IPS-11a (cell line): ENCODE results near the gene POR.

Experiments used
- H3K4me3 ChIP-seq: one replicate; pipeline ENCODE4 v1.5.1; 2013; ENCODE audit warnings: low read depth, low read length, control low read depth

Gene POR

DNA sequence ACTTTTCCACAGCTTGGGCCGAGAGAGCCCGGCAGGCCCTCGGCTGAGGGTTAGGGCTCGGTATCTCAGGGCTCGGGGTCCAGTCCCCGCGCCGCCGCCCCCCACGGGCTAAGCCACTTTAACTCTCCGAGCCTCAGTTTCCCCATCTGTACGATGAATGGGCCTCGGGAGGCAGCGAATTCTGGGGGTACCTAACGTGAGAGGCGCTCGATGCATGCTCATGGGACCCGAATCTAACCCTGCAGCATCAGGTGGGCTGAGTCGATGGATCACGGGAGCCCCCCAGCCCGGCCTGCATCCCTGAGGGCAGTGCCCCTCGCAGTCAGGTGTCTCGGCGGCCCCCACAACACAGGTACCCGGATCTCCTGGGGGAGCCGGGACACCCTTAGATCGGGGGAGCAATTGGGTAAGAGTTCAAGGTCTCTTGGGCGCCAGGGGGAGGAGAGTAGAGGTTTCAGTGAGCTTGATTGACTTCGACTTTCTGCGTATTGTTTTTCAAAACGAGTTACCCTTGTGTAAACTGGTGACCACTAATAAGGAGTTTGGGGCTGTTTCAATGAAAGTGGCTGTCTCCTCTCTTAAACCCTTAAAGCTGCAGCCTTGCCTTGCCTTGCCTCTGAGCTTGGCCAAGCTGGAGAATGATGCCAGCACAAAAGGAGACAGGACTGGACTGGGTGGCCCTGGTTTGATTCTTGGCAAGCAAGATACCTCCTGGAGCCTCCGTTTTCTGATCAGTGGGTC is 631 bp downstream of the POR start:
- H3K4me3 ChIP-seq, result peak overlapping the region; percentile 76

DNA sequence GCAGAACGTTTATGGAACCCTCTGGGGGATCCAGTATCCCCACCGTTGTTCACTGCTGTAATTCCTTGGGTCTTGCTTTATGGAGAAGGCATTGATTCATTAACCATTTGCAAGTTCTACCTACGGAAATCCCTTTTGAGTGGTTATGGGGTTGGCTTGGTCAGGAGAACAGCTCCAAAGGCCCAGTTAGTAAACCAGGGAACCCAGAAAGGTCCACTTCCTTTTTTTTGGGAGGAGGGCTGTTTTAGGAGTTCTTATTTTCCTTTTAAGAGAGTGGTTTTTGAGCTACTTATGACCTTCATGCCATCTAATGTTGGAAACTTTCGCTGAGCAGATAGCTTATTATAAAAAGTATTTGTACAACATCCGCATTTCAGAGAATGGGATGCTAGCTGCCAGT is 1.3 kb downstream of the POR start:
- H3K4me3 ChIP-seq, result peak overlapping the region; percentile 76

DNA sequence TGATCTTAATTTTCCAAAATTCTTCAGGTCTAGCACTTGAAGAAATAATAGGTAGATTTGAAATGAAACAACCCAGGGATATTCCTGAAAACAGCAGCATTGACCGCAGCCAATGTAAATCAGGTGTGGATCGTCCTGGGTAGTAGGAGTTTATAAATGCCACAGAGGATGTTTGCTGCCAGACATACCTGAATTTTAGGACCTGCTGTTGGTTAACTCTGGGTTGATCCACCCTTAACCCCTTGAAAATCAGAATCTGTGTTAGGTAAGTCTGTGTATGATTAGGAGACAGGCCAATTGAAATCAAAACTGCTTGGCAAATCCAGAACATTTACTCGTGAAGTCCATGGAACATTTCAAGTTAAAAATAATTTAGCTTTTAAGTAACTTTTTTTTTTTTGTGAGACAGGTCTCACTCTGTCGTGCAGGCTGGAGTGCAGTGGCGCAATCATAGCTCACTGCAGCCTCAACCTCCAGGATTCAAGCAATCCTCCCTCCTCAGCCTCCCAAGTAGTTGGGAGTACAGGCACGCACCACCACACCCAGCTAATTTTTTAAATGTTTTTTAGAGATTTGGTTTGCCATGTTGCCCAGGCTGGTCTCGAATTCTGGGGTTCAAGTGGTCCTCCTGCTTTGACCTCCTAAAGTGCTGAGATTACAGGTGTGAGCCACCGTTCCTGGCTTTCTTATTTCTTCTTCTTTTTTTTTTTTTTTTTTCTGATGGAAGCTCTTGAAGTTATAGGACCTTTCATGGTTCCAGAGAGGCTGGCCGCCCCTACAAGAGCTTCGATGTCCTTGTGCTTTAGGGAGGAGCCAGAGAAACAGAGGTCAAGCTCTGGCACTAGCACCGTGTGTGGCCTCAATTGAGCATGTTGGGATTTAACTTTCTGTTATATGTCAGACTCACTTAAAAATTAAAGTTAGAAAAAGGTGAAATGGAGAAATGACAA is 2.0 kb downstream of the POR start:
- H3K4me3 ChIP-seq, result no peak overlapping the region

DNA sequence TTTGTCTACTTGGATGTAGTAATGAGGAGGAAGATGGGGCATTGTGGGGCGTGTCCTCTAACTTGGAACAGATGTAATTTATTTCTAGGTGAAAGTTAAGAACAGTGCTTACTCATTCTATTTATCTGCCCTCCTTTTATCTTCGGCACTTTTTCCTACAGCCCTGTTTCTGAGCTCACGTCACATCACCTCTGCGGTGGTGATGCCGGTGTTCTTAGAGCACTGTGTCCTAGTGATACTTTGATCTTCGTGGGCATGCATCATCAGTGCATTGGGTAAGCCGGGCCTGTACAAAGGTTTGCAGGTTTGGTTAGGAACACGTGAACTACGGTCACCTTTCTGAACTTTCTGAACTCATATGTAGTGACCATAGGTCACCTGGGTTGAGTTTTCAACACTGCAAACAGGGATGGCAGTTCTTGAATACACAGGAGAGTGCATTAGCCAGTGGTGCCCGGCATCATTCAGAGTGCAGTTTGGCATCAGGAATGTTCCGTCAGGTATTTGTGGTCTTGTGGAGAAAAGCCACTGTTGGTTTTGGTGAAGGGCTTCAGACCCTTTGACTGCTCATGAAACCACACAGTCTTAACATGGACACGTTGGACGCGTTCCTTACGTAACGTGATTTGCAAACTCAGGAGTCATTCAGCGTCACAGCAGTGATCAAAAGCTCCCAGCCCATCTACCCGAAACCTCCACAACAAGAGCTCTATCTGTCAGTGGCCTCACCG is 5.6 kb downstream of the POR start:
- no peak overlapping the region for H3K4me3 ChIP-seq

DNA sequence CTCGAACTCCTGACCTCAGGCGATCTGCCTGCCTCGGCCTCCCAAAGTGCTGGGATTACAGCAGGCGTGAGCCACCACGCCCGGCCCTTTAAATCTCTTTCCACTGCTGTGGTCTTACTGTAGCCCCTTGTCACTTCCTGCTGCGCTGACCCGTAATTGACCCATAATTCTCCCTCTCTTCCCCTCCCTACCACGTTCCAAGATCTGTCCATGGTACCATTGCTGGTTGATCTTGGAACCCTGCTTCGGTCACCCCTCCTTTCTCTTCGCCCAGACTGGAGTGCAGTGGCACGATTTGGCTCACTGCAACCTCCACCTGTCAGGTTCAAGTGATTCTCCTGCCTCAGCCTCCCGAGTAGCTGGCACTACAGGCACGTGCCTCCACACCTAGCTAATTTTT is 6.5 kb downstream of the POR start:
- no peak overlapping the region for H3K4me3 ChIP-seq

DNA sequence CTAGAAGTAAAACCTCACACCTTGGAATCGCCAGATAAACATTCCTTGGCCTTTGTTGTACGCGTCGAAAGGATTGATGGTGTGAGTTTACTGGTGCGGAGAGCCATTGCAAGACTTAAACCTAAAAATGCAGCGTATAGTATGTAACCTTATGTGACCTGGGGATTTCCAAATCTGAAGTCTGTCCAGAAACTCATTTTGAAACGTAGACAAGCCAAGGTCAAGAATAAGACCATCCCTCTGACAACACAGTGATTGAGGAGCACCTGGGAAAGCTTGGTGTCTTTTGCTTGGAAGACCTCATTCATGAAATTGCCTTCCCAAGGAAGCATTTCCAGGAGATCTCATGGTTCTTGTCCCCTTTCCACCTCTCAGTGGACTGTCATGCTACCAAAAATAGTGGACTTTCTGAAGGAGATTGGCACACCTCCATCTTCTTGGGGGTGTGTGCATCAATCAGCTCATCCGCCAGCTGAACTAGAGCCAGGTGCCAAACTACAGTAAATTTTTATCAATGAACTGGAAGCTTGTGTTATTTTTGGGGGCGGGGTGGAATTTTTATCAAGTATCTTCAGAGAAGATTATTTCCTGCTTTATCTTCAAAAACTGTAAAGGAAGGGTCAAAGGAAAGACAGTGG is 8.1 kb downstream of the POR start:
- H3K4me3 ChIP-seq, result no peak overlapping the region

DNA sequence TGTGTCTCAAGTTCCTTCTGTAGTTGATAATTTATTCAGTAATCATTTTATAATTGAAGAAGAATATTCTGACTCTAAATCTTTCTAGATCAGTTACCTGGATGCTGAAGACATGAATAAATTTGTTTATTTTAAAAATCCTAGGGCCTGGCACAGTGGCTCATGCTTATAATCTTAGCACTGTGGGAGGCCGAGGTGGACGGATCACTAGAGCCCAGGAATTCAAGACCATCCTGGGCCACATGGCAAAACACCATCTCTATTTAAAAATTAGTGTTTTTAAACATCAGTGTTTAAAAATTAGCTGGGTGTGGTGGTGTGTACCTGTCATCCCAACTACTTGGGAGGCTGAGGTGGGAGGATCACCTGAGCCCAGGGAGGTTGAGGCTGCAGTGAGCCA is 9.3 kb downstream of the POR start:
- no peak overlapping the region for H3K4me3 ChIP-seq

DNA sequence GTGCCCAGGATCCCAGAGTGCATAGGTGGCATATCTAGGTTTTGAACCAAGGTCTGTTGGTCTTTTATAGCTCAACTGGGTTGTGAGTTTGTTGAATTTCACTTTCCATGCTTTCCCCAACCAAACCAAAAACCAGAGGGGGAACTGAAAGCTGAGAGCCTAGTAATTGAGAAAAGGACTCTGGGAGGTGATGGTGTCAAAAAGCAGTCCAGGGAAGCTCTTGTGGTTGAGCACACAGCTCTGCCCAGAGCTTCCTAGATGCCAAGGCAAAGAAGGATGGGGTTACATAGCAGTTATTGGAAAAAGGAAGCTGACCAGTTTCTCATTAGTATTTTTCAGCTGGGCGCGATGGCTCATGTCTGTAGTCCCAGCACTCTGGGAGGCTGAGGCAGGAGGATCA is 9.9 kb downstream of the POR start:
- no peak overlapping the region for H3K4me3 ChIP-seq

DNA sequence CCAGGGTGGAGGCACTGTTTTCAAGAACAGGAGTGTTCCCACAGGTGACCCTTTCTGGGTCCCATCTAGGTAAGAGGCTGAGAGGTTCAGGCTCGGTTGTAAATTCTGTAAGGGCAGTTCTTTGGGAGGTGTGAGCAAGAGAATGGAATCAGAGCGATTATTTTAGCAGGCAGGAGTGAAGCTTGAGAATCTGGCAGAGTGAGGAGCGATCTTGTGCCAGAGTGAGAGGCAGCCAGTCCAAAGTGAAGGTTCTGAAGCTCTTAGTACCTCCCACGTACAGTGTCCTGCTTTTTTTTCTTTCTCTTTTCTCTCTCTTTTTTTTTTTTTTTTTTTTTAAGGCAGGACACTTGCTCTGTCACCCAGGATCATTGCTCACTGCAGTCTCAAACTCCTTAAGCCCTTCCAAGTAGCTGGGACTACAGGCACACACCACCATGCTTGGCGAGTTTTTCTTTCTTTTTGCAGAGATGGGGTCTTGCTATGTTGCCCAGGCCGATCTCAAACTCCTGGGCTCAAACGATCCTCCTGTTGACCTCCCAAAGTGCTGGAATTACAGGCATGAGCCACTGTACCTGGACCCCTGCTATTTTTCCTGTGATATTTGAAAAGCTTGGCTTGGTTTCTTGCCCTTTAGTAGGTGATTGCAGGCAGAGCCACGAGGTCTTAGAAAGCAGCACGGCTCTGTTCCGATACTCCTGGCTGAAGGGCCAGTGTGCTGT is 10.9 kb downstream of the POR start:
- H3K4me3 ChIP-seq, result no peak overlapping the region

DNA sequence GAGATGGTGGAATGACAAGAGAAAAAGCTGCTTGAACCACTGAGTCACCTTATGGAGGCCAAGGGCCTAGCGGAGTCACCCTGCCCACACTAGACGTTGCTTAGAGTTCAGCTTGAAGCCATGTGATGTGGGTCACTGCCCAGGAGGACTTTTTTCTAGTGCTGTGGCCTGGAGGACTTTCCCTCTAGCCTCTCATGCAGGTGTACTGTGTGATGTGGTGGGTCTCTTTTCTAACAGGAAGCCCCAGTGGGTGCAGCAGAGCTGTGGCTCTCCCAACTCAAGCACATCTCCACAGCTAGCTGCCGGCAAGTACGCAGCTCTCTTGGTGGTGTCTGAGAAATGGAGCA is 13.6 kb downstream of the POR start:
- no peak overlapping the region for H3K4me3 ChIP-seq

DNA sequence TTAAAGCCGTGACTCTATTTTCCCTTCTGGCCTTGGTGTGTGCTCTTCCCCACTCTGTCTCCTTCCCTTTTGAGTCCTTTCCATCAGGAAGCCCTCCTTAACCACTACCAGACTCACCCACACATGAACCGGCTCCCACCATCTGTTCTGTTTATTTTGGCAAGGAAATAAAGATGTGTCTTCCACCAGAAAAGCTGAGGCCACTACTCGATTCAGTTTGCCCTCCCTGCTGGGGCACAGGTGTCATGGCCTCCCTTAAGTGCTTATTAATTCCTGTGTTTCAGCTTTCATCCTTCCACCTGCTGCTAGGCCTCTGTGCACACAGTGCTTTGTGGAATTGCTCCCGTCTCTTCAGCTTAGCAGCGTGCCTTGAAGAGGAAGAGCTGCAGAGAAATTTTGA is 16.7 kb downstream of the POR start:
- H3K4me3 ChIP-seq, result no peak overlapping the region

DNA sequence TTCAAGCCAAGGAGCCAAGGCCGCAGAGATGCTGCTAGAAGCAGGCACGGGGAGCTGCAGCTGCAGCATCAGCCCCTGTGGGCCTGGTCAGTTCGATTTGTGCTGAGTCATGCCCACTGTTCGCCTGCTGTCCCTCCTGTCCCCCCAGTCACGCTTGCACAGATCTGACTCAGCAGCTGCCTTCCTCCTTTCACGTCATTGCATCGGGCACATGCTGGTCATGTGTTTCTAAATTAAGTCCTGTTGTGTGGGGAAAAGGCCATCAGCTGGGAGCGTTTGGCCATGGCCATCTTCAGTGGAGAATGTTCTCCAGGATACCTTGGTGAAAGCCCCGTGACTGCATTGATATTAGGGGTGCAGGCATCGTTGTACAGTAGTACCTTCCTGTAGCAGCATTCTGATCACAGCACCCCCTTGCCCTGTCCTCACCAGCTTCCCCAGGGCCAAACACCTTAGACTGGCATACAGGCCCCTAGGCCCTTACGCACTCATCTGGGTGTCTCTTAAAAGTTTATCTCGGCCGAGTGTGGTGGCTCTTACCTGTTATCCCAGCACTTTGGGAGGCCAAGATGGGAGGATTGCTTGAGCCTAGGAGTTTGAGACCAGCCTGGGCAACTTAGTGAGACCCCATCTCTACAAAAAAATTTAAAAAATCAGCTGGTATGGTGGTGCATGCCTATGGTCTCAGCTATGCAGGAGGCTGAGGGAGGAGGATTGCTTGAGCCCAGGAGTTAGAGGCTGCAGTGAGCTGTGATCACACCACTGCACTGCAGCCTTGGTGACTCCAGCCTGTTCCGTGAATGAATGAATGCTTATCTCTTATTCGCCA is 23.2 kb downstream of the POR start:
- no peak overlapping the region for H3K4me3 ChIP-seq

DNA sequence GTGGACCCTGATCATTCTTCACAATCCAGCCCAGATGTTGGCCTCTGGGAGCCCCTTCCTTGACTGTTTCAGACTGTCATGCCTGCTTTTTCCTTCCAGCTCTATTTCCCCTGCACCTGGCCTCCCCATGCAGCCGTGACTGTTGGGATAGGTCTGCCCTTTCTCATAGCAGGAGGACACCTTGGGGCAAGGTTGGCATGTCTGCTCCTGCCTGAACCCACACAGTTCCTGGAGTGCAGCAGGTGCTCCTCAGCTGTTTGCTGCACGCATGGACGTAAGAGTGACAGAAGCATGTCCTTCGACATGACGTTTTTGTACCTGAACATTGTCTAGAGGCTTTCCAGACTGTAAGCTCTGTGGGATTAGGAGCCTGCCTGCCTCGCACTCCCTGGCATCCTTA is 24.0 kb downstream of the POR start:
- H3K4me3 ChIP-seq, result no peak overlapping the region

DNA sequence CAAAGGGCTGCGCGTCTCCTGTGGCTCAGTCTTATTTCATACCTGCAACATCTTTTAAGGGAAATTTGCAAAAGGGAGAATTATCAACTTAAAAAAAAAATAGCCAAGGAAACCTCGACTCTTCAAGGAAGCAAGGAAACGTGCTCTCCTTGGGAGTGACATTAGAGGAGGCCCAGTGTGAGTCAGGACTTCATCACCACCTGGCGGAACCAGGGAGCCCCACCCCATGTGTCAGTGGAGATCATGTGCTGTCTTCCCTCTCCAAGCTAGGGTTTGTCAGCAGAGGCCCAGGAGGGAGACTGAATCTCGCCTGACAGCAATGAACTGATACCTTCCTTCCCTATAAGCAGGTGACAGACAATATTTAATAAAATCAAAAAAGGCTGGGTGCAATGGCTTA is 28.9 kb downstream of the POR start:
- H3K4me3 ChIP-seq, result no peak overlapping the region

DNA sequence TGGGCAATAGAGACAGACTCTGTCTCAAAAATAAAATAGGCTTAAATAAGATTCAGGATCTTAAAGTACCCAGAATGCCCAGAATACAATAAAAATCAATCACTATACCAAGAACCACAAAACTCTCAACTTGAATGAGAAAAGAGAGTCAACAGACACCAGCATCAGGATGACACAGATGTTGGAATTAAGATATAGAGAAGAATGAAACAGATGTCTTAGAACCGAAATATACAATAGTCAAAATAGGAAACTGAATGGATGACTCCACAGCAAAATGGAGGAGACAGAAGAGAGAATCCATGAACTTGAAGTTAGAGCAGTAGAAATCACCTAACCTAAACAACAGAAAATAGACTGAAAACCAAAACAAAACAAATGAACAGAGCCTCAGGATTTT is 29.6 kb downstream of the POR start:
- no peak overlapping the region for H3K4me3 ChIP-seq

DNA sequence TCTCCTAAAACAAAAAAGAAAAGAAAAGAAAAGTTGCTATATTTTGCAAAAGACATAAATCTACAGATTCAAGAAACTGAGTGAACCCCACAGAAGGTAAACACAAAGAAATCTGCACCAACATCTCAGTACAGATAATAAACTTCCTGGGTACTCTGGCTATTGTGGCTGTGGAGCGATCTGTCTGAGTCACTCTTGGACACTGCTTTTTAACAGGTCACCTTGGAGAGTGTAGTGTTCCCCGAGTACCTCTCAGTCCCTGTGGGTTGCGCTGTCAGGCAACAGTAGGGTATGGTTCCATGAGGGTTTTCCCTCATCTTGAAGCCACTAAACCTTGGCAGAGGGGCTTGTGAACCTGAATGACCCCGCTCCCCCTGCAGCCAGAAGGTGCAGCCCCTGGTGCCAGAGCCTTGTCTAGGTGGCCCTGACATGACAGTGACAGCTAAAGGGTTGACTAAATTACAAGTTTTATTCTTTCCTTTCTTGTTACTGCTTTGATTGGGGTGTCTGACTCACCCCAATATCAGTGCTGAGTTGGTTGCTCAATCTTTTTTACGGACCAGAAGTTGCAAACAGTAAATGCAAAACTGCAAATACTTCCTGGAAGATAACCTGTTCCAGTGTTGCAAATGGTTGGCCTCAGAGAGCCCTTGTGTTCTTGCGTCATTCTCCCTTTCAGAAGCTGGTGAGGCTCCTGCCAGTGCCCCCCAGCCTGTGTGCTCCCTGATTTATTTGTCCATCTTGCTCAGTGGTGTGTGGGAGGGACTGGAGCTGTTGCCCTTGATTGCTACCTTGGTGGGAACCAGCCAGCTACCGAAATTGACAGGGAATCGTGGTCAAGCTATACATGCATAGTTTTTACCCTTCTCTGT is 30.6 kb downstream of the POR start:
- no peak overlapping the region for H3K4me3 ChIP-seq

DNA sequence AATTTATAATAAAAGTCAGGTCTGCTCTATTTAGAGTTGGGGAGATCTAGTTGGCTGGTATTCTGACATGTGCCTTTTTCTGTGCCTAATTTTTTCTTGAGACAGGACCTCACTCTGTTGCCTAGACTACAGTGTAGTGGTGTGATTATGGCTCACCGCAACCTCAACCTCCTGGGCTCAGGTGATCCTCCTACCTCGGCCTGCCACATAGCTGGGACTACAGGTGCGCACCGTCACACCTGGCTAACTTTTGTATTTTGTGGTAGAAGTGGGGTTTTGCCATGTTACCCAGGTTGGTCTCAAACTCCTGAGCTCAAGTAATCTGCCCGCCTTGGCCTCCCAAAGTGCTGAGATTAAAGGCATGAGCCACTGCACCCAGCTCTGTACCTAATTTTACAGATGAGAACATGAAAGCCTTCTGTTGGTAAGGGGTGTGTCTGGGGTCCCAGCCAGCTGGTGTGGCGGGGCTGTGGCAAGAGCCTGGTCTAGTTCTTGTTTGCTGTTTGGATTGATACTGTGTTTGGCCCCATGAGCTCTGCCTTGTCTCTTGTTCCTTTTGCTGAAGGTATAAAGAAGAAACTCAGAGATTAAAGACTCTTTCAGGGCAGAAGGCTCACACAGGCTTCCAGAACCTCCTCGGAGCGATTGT is 31.4 kb downstream of the POR start:
- H3K4me3 ChIP-seq, result no peak overlapping the region

DNA sequence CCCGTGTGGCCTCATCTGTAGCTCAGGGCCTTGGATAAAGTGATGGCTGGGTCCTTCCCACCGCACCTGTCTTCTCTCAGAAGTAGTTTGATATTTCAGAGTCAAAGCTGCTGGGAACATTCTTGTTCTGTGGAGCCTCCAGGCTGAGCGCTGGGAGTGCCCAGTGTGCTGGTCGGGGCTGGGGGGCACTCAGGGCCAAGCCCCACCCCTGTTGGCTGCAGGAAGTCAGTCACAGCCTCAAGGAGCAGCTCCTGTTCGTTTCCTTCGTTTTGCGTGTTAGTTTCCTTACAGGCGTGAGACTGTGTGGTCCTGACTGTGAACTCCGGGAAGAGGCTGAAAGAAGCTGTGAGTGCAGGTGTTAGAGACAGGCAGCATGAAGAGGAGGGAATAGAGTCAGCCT is 33.2 kb downstream of the POR start:
- no peak overlapping the region for H3K4me3 ChIP-seq
